Skin of body (tissue), 3 donors: ENCODE measurements around the gene WEE2. TPM values are rescaled to one million over a fixed set of nuclear protein-coding genes. Genes with fewer than 3 reads are reported as not detected.
"Not testable (repeated sequence)": the region's sequence is repeated elsewhere in the genome, so short reads cannot be mapped to it uniquely, and the experiment has no call there.

Source experiments
- DNase-seq: peaks from one replicate; lab custom pipeline; 2025; lab: John Stamatoyannopoulos, UW
- small RNA-seq: library from RNA; depleted of rRNA; stranded (forward); fragments of <200 nt; gene quantifications from one replicate; pipeline ENCODE3, GENCODE V24; 2014; ENCODE audit warnings: low replicate concordance
- total RNA-seq: library from RNA; depleted of rRNA; stranded (reverse); fragments of >200 nt; gene quantifications from one replicate; pipeline ENCODE4 v1.2.3, GENCODE V29; 2014

WEE2 gene
- total RNA-seq, 1 donor from 2014 or later = 0.10 TPM

DNA sequence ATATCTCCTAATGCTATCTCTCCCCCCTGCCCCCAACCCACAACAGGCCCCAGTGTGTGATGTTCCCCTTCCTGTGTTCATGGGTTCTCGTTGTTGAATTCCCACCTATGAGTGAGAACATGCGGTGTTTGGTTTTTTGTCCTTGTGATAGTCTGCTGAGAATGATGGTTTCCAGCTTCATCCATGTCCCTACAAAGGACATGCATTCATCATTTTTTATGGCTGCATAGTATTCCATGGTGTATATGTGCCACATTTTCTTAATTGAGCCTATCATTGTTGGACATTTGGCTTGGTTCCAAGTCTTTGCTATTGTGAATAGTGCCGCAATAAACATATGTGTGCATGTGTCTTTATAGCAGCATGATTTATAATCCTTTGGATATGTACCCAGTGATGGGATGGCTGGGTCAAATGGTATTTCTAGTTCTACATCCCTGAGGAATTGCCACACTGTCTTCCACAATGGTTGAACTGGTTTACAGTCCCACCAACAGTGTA is 62.0 kb downstream of the WEE2 start:
- DNase-seq = not testable (repeated sequence)

- DNase-seq = no peak
These were observed 68.2 kb downstream of the WEE2 start, which contains the start of gene TAS2R4 for GRCh38 chr7:141776374-141776773. Gene TAS2R4 (plus strand): TSS chr7:141776674. CDS start chr7:141778489, 1,815 bp downstream.

Small RNA genes within 50 kb of the gene (small RNA-seq; reads per million reads assigned to genes)
- not detected for gene RNU1-82P

Other genes starting within 250 kb of the WEE2 start
- gene AGK, start 156.9 kb upstream of the WEE2 start, total RNA-seq = 29.9 TPM
- gene DENND11, start 6.2 kb upstream of the WEE2 start, total RNA-seq = 14.7 TPM
- 80.2 TPM for gene SSBP1, start 30.0 kb downstream of the WEE2 start, total RNA-seq
- 3.6 TPM for gene TAS2R3, start 55.7 kb downstream of the WEE2 start, total RNA-seq
- gene TAS2R4, start 68.3 kb downstream of the WEE2 start, total RNA-seq = 3.1 TPM
- gene TAS2R5, start 81.9 kb downstream of the WEE2 start, total RNA-seq = 2.8 TPM
- not detected for gene PRSS37, start 133.1 kb downstream of the WEE2 start, total RNA-seq
- 0.10 TPM for gene OR9A4, start 208.0 kb downstream of the WEE2 start, total RNA-seq
- gene CLEC5A, start 238.6 kb downstream of the WEE2 start, total RNA-seq = 3.8 TPM